ENCODE results near the gene ATP6V1C2. TPM values are rescaled to one million over a fixed set of nuclear protein-coding genes. Genes with fewer than 3 reads are reported as not detected.

ATP6V1C2 gene
- polyA plus RNA-seq, 3 donors: 0.03 TPM; not detected in 2

GRCh38 chr2:10793816-10794215, 72.4 kb downstream of the ATP6V1C2 start:
- H3K27ac Mint-ChIP-seq: peak overlapping the region in 2 of 7 donors; percentile 54 to 68
- no peak overlapping the region for H3K4me3 Mint-ChIP-seq
- peaks cover 0 to 2% (median 0%) of the 10 kb centered on the region in 7 donors for H3K9me3 Mint-ChIP-seq
- H3K27me3 ChIP-seq (ENCODE audit: control insufficient read depth in 2 of 2, insufficient read depth in 2 of 2, low read length in 2 of 2): no peaks in the 10 kb centered on the region
- no peak overlapping the region for H3K9ac ChIP-seq (ENCODE audit: insufficient read depth, low read length, poor library complexity, severe bottlenecking)
- TF ChIP-seq, protein P1, sequence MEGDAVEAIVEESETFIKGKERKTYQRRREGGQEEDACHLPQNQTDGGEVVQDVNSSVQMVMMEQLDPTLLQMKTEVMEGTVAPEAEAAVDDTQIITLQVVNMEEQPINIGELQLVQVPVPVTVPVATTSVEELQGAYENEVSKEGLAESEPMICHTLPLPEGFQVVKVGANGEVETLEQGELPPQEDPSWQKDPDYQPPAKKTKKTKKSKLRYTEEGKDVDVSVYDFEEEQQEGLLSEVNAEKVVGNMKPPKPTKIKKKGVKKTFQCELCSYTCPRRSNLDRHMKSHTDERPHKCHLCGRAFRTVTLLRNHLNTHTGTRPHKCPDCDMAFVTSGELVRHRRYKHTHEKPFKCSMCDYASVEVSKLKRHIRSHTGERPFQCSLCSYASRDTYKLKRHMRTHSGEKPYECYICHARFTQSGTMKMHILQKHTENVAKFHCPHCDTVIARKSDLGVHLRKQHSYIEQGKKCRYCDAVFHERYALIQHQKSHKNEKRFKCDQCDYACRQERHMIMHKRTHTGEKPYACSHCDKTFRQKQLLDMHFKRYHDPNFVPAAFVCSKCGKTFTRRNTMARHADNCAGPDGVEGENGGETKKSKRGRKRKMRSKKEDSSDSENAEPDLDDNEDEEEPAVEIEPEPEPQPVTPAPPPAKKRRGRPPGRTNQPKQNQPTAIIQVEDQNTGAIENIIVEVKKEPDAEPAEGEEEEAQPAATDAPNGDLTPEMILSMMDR (IDR thresholded peaks at IDR 0.05): no peak
- 83% methylated on average over 1 of the region's 1 CpG for WGBS (ENCODE audit: insufficient coverage)
- intact Hi-C loops (cut with micrococcal nuclease): no loop called here
- H4K20me1 ChIP-seq (ENCODE audit: insufficient read depth, low read length): peaks cover 25% of the 10 kb centered on the region
- H3K9me3 ChIP-seq (replicated peaks in 1 of 2; ENCODE audit: control insufficient read depth in 1 of 2, insufficient read depth in 1 of 2, low read length in 2 of 2): no peaks in the 10 kb centered on the region
- no peak for DNase-seq
- no peaks in the 10 kb centered on the region for H3K4me1 ChIP-seq (ENCODE audit: control insufficient read depth in 1 of 2, insufficient read depth in 2 of 2, low read length in 2 of 2)
- H3K36me3 Mint-ChIP-seq: peaks cover 84 to 96% of the 10 kb centered on the region in 2 donors
- H3K36me3 ChIP-seq (replicated peaks in 1 of 2; ENCODE audit: control insufficient read depth in 1 of 2, insufficient read depth in 2 of 2, low read length in 2 of 2): peaks cover 81 to 98% of the 10 kb centered on the region in 2 donors
- no peak overlapping the region for H2AFZ ChIP-seq (ENCODE audit: insufficient read depth, low read depth, low read length, poor library complexity, severe bottlenecking)
- H3K4me3 ChIP-seq (replicated peaks in 1 of 3; ENCODE audit: low read depth in 2 of 3, low read length in 3 of 3): no peak overlapping the region
- H3K4me2 ChIP-seq (replicated peaks; ENCODE audit: extremely low read depth, low read length, poor library complexity, severe bottlenecking): no peak overlapping the region
- H3K27ac ChIP-seq (ENCODE audit: low read depth in 1 of 2, low read length in 2 of 2): no peak overlapping the region
- H3K4me1 Mint-ChIP-seq: no peaks in the 10 kb centered on the region
- H3K27me3 Mint-ChIP-seq (ENCODE audit: low read depth in 3 of 3): no peaks in the 10 kb centered on the region
- H3K79me2 ChIP-seq (ENCODE audit: insufficient read depth, low read length): peaks cover 27% of the 10 kb centered on the region

- no peak overlapping the region for H2AFZ ChIP-seq (ENCODE audit: insufficient read depth, low read depth, low read length, poor library complexity, severe bottlenecking)
- H3K79me2 ChIP-seq (ENCODE audit: insufficient read depth, low read length): peaks cover 38% of the 10 kb centered on the region
- H3K36me3 ChIP-seq (replicated peaks in 1 of 2; ENCODE audit: control insufficient read depth in 1 of 2, insufficient read depth in 2 of 2, low read length in 2 of 2): peaks cover 70 to 98% of the 10 kb centered on the region in 2 donors
- Mint-ChIP-seq H3K36me3 (peaks cover 80 to 95% of the 10 kb centered on the region in 2 donors), H3K4me3 (no peak overlapping the region), H3K9me3 (peaks cover 0 to 2% (median 0%) of the 10 kb centered on the region in 7 donors), H3K27me3 (ENCODE audit: low read depth in 3 of 3) (no peaks in the 10 kb centered on the region), H3K4me1 (no peaks in the 10 kb centered on the region), H3K27ac (peak overlapping the region in 2 of 7 donors; percentile 30 to 50)
- H4K20me1 ChIP-seq (ENCODE audit: insufficient read depth, low read length): peaks cover 34% of the 10 kb centered on the region
- H3K9ac ChIP-seq (ENCODE audit: insufficient read depth, low read length, poor library complexity, severe bottlenecking): no peak overlapping the region
- no peak overlapping the region for H3K4me2 ChIP-seq (replicated peaks; ENCODE audit: extremely low read depth, low read length, poor library complexity, severe bottlenecking)
- H3K4me1 ChIP-seq (ENCODE audit: control insufficient read depth in 1 of 2, insufficient read depth in 2 of 2, low read length in 2 of 2): no peaks in the 10 kb centered on the region
- no peaks in the 10 kb centered on the region for H3K27me3 ChIP-seq (ENCODE audit: control insufficient read depth in 2 of 2, insufficient read depth in 2 of 2, low read length in 2 of 2)
- TF ChIP-seq, protein P1 (IDR thresholded peaks at IDR 0.05): no peak
- DNase-seq: no peak
- intact Hi-C loops (cut with micrococcal nuclease): no loop called here
- no peaks in the 10 kb centered on the region for H3K9me3 ChIP-seq (replicated peaks in 1 of 2; ENCODE audit: control insufficient read depth in 1 of 2, insufficient read depth in 1 of 2, low read length in 2 of 2)
- no peak overlapping the region for H3K4me3 ChIP-seq (replicated peaks in 1 of 3; ENCODE audit: low read depth in 2 of 3, low read length in 3 of 3)
- 100% methylated on average over 4 of the region's 5 CpGs for WGBS (ENCODE audit: insufficient coverage)
- no peak overlapping the region for H3K27ac ChIP-seq (ENCODE audit: low read depth in 1 of 2, low read length in 2 of 2)
Observed at GRCh38 chr2:10794876-10795275, 73.4 kb downstream of the ATP6V1C2 start.

All from CD14-positive monocyte (primary cell).